Glutamatergic neuron (in vitro differentiated cells): ENCODE measurements around the gene CEP120. TPM values are rescaled to one million over a fixed set of nuclear protein-coding genes. Genes with fewer than 3 reads are reported as not detected.
"Not testable (repeated sequence)": the region's sequence is repeated elsewhere in the genome, so short reads cannot be mapped to it uniquely, and the experiment has no call there.

Experiments
- DNase-seq: peaks from one replicate; pipeline ENCODE4 v3.0.0; 2022
- H3K27ac Mint-ChIP-seq: one replicate; pipeline ENCODE4 v1.8.0; 2020; ENCODE audit warnings: mild to moderate bottlenecking, mixed read lengths, inconsistent platforms; ENCODE audit not compliant: unreplicated experiment
- H3K27me3 Mint-ChIP-seq: one replicate; pipeline ENCODE4 v1.8.0; 2020; ENCODE audit warnings: mild to moderate bottlenecking, moderate library complexity, mixed read lengths, inconsistent platforms; ENCODE audit not compliant: unreplicated experiment
- H3K36me3 Mint-ChIP-seq: one replicate; pipeline ENCODE4 v1.8.0; 2020; ENCODE audit warnings: mild to moderate bottlenecking, mixed read lengths, inconsistent platforms; ENCODE audit not compliant: unreplicated experiment
- H3K4me1 Mint-ChIP-seq: one replicate; pipeline ENCODE4 v1.8.0; 2020; ENCODE audit warnings: mild to moderate bottlenecking, low read depth, mixed read lengths, inconsistent platforms; ENCODE audit not compliant: unreplicated experiment
- H3K4me3 Mint-ChIP-seq: one replicate; pipeline ENCODE4 v1.8.0; 2020; ENCODE audit warnings: mild to moderate bottlenecking, mixed read lengths, inconsistent platforms; ENCODE audit not compliant: unreplicated experiment
- H3K9me3 Mint-ChIP-seq: one replicate; pipeline ENCODE4 v1.8.0; 2020; ENCODE audit warnings: mild to moderate bottlenecking, moderate library complexity, mixed read lengths, inconsistent platforms; ENCODE audit not compliant: unreplicated experiment
- CTCF ChIP-seq: fragments of 200-600 bp; sonication (generic); IDR thresholded peaks from one replicate; pipeline ENCODE4 v1.5.0; 2021; ENCODE audit not compliant: partially characterized antibody, unreplicated experiment
- total RNA-seq: library from RNA; stranded (reverse); fragmentation: NEBNext Ultra II Directional; extraction: Animal tissue kit (Norgen Biotek cat#: 25700); gene quantifications from one replicate; pipeline ENCODE4 v1.2.1, GENCODE V29; 2021; ENCODE audit not compliant: unreplicated experiment

Gene CEP120
- total RNA-seq, 1 donor from 2014 or later, result 8.2 TPM

DNA sequence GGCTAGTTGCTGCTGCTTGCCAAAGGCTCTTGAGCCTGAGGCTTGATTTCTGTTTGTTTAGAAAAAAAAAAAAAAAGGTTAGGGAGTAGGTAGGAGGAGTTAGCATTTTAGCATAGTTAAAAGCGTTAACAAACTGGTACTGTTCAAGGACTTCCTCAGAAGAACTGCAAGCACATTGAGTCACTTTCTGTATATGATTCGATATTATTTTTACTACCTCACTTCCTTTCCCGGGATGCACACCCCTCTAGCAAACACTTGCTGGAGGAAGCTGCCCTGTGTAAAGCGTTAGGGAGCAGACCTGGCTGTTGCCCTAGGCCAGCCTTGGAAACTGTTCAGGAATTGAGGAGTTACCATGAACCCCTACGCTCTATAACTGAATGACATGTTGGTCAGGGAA is 15.7 kb upstream of the CEP120 start:
- no peaks in the 10 kb centered on the region for H3K36me3 Mint-ChIP-seq
- H3K4me1 Mint-ChIP-seq, result no peaks in the 10 kb centered on the region
- H3K27ac Mint-ChIP-seq, result no peak overlapping the region
- TF ChIP-seq CTCF, result no peak
- H3K4me3 Mint-ChIP-seq, result no peak overlapping the region
- no peaks in the 10 kb centered on the region for H3K27me3 Mint-ChIP-seq
- H3K9me3 Mint-ChIP-seq, result no peaks in the 10 kb centered on the region
- DNase-seq, result no peak

DNA sequence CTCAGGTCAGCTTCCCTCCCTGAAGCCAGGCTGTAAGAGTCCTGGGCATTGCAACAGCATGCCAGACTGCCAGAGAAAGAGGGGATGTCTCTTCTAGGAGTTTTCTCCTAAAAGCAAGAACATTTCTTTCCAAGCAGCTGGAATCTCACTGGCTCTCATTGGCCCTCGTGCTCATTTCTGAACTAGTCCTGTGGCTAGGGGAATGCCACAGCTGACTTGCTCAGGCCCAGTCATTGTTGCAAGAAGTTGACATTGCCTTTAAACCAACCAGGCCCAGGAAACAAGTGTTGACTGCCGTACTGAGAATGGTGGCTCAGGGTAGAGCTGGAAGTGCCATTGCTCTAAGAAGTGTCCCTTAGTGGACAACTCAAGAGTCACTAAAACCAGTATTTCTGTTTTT is 15.0 kb upstream of the CEP120 start:
- Mint-ChIP-seq H3K36me3 (no peaks in the 10 kb centered on the region), H3K4me1 (no peaks in the 10 kb centered on the region), H3K9me3 (no peaks in the 10 kb centered on the region), H3K27me3 (no peaks in the 10 kb centered on the region), H3K4me3 (no peak overlapping the region), H3K27ac (no peak overlapping the region)
- TF ChIP-seq CTCF, result no peak
- DNase-seq, result no peak

DNA sequence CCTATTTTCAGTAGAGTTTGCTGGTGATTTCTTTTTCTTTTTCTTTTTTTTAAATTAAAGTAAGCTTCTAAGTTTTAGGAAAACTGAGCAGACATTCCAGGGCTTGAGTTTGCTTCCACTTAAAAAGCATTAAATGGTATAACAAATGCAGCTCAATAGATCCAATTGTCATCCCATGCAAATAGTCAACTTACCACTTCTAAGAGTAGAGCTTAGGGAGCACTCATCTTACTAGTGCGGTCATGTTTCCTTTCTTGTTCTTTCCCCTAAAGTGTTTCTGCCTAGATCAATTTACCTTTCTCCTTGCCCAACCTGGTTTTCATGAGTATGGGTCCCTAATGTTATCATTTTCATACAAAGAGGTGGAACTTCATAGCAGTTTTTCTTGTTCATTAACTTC is 13.0 kb upstream of the CEP120 start:
- H3K36me3 Mint-ChIP-seq, result peaks cover 4% of the 10 kb centered on the region
- H3K4me3 Mint-ChIP-seq, result no peak overlapping the region
- TF ChIP-seq CTCF, result no peak
- DNase-seq, result no peak
- H3K27ac Mint-ChIP-seq, result no peak overlapping the region
- peaks cover 2% of the 10 kb centered on the region for H3K9me3 Mint-ChIP-seq
- peaks cover 14% of the 10 kb centered on the region for H3K4me1 Mint-ChIP-seq
- peaks cover 3% of the 10 kb centered on the region for H3K27me3 Mint-ChIP-seq

DNA sequence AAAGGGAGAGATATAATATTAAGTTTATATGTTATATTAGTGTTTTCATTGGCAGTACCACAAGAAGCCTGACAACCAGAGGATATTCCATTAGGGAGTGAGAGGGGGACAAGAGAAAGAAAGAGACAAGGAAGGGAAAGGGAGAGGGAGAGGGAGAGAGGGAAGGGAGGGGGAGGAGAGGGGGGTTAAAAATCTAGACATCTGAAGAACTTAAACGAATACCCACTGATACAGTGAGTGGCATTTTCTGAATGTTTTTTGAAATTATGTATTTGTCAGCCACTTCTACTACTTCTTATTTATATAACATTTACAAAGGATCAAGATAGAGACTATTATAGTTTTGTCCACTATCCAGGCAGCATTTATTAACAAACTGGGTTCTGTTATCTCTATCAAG is 11.6 kb upstream of the CEP120 start:
- H3K9me3 Mint-ChIP-seq, result peaks cover 2% of the 10 kb centered on the region
- DNase-seq, result no peak
- no peak overlapping the region for H3K4me3 Mint-ChIP-seq
- peaks cover 14% of the 10 kb centered on the region for H3K4me1 Mint-ChIP-seq
- peaks cover 3% of the 10 kb centered on the region for H3K27me3 Mint-ChIP-seq
- no peak for TF ChIP-seq CTCF
- H3K36me3 Mint-ChIP-seq, result peaks cover 4% of the 10 kb centered on the region
- no peak overlapping the region for H3K27ac Mint-ChIP-seq

DNA sequence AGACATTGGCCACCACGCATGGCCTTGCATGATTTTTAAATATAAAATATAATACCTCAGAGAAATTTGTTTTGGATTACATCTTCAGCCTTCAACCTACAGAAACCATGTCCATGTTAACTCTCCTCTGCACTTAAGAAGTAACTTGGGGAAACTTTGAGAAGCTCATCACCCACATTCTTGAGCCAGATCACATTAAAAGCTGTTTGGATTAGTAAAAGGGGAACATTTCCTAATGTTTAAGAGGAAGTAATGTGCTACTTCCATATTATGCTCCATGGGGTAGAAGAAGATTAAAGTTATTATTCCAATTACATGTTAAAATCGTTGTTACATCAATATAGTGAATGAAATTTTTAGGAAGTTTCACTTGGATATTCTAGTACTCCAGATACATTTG is 10.4 kb upstream of the CEP120 start:
- DNase-seq, result no peak
- Mint-ChIP-seq H3K4me3 (no peak overlapping the region), H3K27ac (no peak overlapping the region), H3K27me3 (peaks cover 3% of the 10 kb centered on the region), H3K4me1 (peaks cover 17% of the 10 kb centered on the region), H3K36me3 (peaks cover 4% of the 10 kb centered on the region), H3K9me3 (peaks cover 2% of the 10 kb centered on the region)
- TF ChIP-seq CTCF, result no peak

- not testable (repeated sequence) for H3K27me3 Mint-ChIP-seq, DNase-seq, H3K36me3 Mint-ChIP-seq, H3K9me3 Mint-ChIP-seq, H3K4me3 Mint-ChIP-seq, H3K27ac Mint-ChIP-seq
- peaks cover 17% of the 10 kb centered on the region for H3K4me1 Mint-ChIP-seq
Measured at GRCh38 chr5:123430441-123430840, 7.2 kb upstream of the CEP120 start.
